ENCODE measurements around the gene WDFY2. TPM values are rescaled to one million over a fixed set of nuclear protein-coding genes. Genes with fewer than 3 reads are reported as not detected.

The WDFY2 gene
- total RNA-seq, 4 donors from 2014 or later, result 12.9 to 23.2 (median 17.1) TPM

GRCh38 chr13:51698352-51698751, 114.1 kb downstream of the WDFY2 start:
- peaks cover 0 to 4% (median 0%) of the 10 kb centered on the region in 4 donors for H3K9me3 ChIP-seq
- no peak for DNase-seq (ENCODE audit: low spot score in 2 of 2)
- no peak overlapping the region for H3K27ac ChIP-seq
- WGBS, 2 donors, result 80 to 89% methylated on average over 3 of the region's 3 CpGs
- H3K27me3 ChIP-seq, result no peaks in the 10 kb centered on the region
- H3K36me3 ChIP-seq, result no peaks in the 10 kb centered on the region
- H3K4me1 ChIP-seq, result no peaks in the 10 kb centered on the region
- TF ChIP-seq, protein P1, sequence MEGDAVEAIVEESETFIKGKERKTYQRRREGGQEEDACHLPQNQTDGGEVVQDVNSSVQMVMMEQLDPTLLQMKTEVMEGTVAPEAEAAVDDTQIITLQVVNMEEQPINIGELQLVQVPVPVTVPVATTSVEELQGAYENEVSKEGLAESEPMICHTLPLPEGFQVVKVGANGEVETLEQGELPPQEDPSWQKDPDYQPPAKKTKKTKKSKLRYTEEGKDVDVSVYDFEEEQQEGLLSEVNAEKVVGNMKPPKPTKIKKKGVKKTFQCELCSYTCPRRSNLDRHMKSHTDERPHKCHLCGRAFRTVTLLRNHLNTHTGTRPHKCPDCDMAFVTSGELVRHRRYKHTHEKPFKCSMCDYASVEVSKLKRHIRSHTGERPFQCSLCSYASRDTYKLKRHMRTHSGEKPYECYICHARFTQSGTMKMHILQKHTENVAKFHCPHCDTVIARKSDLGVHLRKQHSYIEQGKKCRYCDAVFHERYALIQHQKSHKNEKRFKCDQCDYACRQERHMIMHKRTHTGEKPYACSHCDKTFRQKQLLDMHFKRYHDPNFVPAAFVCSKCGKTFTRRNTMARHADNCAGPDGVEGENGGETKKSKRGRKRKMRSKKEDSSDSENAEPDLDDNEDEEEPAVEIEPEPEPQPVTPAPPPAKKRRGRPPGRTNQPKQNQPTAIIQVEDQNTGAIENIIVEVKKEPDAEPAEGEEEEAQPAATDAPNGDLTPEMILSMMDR (IDR thresholded peaks at IDR 0.05), result no peak
- TF ChIP-seq EP300 (IDR thresholded peaks at IDR 0.05) (no peak), POLR2A (IDR thresholded peaks at IDR 0.05) (no peak)
- H3K4me3 ChIP-seq, result no peak overlapping the region

- H3K4me3 ChIP-seq, result no peak overlapping the region
- no peak for DNase-seq (ENCODE audit: low spot score in 2 of 2)
- H3K27me3 ChIP-seq, result no peaks in the 10 kb centered on the region
- H3K4me1 ChIP-seq, result no peaks in the 10 kb centered on the region
- H3K9me3 ChIP-seq, result no peaks in the 10 kb centered on the region
- H3K36me3 ChIP-seq, result peaks cover 0 to 7% (median 0%) of the 10 kb centered on the region in 3 donors
- H3K27ac ChIP-seq, result no peak overlapping the region
- 86 to 95% methylated on average over 3 of the region's 3 CpGs for WGBS, 2 donors
- TF ChIP-seq, protein P1 (IDR thresholded peaks at IDR 0.05), result no peak
- TF ChIP-seq EP300 (IDR thresholded peaks at IDR 0.05) (no peak), POLR2A (IDR thresholded peaks at IDR 0.05) (no peak)
Measured at GRCh38 chr13:51704399-51705313, 120.4 kb downstream of the WDFY2 start.

DNA sequence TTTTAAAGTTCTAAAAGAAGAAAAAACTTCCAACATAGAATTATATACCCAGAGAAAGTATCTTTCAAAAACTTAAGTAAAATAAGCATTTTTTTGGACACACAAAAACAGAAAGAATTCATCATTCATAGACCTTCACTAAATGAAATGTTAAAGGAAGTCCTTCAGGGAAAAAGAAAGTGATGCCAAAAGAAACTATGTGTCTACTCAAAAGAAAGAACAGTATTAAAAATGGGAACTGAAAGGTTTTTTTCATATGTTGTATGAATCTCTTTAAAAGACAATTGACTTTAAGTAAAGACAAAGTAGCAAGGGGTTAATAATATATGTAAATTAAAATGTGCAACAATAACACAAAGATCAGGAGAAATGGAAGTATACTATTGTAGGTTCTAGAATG, 123.2 kb downstream of the WDFY2 start:
- TF ChIP-seq POLR2A (IDR thresholded peaks at IDR 0.05) (no peak), EP300 (IDR thresholded peaks at IDR 0.05) (no peak)
- H3K36me3 ChIP-seq, result peaks cover 0 to 7% (median 0%) of the 10 kb centered on the region in 3 donors
- no peaks in the 10 kb centered on the region for H3K27me3 ChIP-seq
- H3K27ac ChIP-seq, result no peak overlapping the region
- no peaks in the 10 kb centered on the region for H3K9me3 ChIP-seq
- no peak overlapping the region for H3K4me3 ChIP-seq
- no peaks in the 10 kb centered on the region for H3K4me1 ChIP-seq
- no peak for DNase-seq (ENCODE audit: low spot score in 2 of 2)

GRCh38 chr13:51713807-51714206, 129.5 kb downstream of the WDFY2 start:
- no peak for DNase-seq (ENCODE audit: low spot score in 2 of 2)
- Histone ChIP-seq H3K4me1 (no peaks in the 10 kb centered on the region), H3K4me3 (no peak overlapping the region), H3K27me3 (no peaks in the 10 kb centered on the region), H3K27ac (no peak overlapping the region), H3K36me3 (no peaks in the 10 kb centered on the region), H3K9me3 (no peaks in the 10 kb centered on the region)
- WGBS, 2 donors, result 98 to 100% methylated on average over 1 of the region's 1 CpG
- TF ChIP-seq, protein P1 (IDR thresholded peaks at IDR 0.05), result no peak
- no peak for TF ChIP-seq EP300 (IDR thresholded peaks at IDR 0.05)
- TF ChIP-seq POLR2A (IDR thresholded peaks at IDR 0.05), result no peak

- Histone ChIP-seq H3K4me3 (no peak overlapping the region), H3K27ac (no peak overlapping the region), H3K36me3 (no peaks in the 10 kb centered on the region), H3K9me3 (no peaks in the 10 kb centered on the region), H3K4me1 (no peaks in the 10 kb centered on the region), H3K27me3 (no peaks in the 10 kb centered on the region)
- no peak for DNase-seq (ENCODE audit: low spot score in 2 of 2)
- TF ChIP-seq, protein P1 (IDR thresholded peaks at IDR 0.05), result no peak
- TF ChIP-seq POLR2A (IDR thresholded peaks at IDR 0.05), result no peak
- TF ChIP-seq EP300 (IDR thresholded peaks at IDR 0.05), result no peak
- 57 to 75% methylated on average over 2 of the region's 2 CpGs for WGBS, 2 donors
Measured at GRCh38 chr13:51714663-51715168, 130.5 kb downstream of the WDFY2 start.

Data from tibial nerve (tissue), 4 donors.